Activated B cell treated with CpG ODN at 0.5 μM for 24 hours (primary cell): ENCODE measurements around the gene SPATA31D4. TPM values are rescaled to one million over a fixed set of nuclear protein-coding genes. Genes with fewer than 3 reads are reported as not detected.

Experiments used
- ATAC-seq: fragments of 200-7000 bp; cut with Tn5 transposase; one replicate; pipeline ENCODE4 v1.10.0; 2021; ENCODE audit warnings: low read depth, mild to moderate bottlenecking, moderate library complexity
- CTCF ChIA-PET: fragments of 350-600 bp; sonication (Branson Sonifier 250); formaldehyde crosslinking; loops from one replicate; lab custom pipeline; 2021; ENCODE audit warnings: antibody characterized with exemption; lab: Charles Lee
- POLR2A ChIA-PET: fragments of 350-600 bp; sonication (Branson Sonifier 250); formaldehyde crosslinking; loops from one replicate; lab custom pipeline; 2021; ENCODE audit warnings: antibody characterized with exemption; lab: Charles Lee
- DNase-seq: peaks from one replicate; pipeline ENCODE4 v3.0.0; 2022
- H3K27ac Mint-ChIP-seq: one replicate; pipeline ENCODE4 v1.8.0; 2020; ENCODE audit warnings: mixed read lengths
- H3K27me3 Mint-ChIP-seq: one replicate; pipeline ENCODE4 v1.8.0; 2021; ENCODE audit warnings: mixed read lengths
- H3K36me3 Mint-ChIP-seq: one replicate; pipeline ENCODE4 v1.8.0; 2021; ENCODE audit warnings: low read depth, mixed read lengths
- H3K4me1 Mint-ChIP-seq: one replicate; pipeline ENCODE4 v1.8.0; 2021; ENCODE audit warnings: mixed read lengths
- H3K4me3 Mint-ChIP-seq: one replicate; pipeline ENCODE4 v1.8.0; 2020; ENCODE audit warnings: mild to moderate bottlenecking, mixed read lengths
- H3K9me3 Mint-ChIP-seq: one replicate; pipeline ENCODE4 v1.8.0; 2020; ENCODE audit warnings: mixed read lengths
- CTCF ChIP-seq: fragments of 200-600 bp; IDR thresholded peaks from one replicate; pipeline ENCODE4 v1.8.0; 2022; ENCODE audit warnings: antibody characterized with exemption, mild to moderate bottlenecking
- intact Hi-C: fragments of 100-400 bp; cut with micrococcal nuclease; formaldehyde crosslinking; loops from one replicate; pipeline ENCODE4 v1.15.1; 2024
- total RNA-seq: library from RNA; stranded (reverse); gene quantifications from 2 replicates; pipeline ENCODE4 v1.2.3, GENCODE V29; 2022

SPATA31D4 gene
- total RNA-seq, 1 donor from 2014 or later: not detected

DNA sequence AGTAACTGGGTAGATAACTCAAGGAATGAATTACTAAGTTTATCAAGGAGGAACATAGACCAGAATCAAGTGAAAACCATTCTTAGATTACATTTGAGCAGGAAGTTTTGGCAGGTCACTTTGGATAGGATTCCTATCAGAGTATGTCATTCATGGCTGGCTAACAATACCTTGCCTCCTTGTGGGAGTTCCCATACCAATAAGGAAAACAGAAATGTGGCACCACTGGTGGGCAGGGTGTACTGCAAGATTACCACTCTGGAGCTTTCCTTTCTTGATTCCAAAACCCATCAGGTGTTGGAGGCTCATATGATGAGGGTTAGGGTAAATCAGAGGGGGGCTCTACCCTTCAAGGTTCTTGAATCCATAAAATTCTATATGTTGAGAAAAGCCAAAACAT lies 41.7 kb downstream of the SPATA31D4 start:
- intact Hi-C loops: no loop called here
- Mint-ChIP-seq H3K4me3 (no peak overlapping the region), H3K27ac (no peak overlapping the region), H3K27me3 (no peaks in the 10 kb centered on the region), H3K9me3 (peaks cover 7% of the 10 kb centered on the region), H3K4me1 (no peaks in the 10 kb centered on the region), H3K36me3 (no peaks in the 10 kb centered on the region)
- no peak for TF ChIP-seq CTCF
- ChIA-PET CTCF (no interaction called here), POLR2A (no interaction called here)
- DNase-seq (no peak), ATAC-seq (no peak)

DNA sequence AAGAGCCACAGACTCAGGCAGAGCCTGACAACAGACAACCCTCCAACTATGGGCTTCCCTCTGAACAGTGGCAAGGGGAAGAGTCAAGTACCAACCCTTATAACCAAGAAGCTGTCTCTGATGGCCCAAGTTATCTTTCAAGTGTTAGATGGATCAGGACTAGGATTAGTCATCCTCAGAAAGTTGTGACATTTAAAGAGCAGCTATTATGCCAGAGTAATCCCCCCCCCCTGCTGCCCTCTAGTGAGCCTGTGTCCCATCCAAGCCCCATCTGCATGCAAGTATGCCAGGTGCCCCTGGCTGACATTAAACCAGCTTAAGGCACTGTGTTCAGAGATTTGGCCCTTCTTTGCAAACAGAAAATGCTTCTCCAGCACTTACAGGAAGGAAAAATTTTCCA lies 43.5 kb downstream of the SPATA31D4 start:
- H3K36me3 Mint-ChIP-seq: no peaks in the 10 kb centered on the region

DNA sequence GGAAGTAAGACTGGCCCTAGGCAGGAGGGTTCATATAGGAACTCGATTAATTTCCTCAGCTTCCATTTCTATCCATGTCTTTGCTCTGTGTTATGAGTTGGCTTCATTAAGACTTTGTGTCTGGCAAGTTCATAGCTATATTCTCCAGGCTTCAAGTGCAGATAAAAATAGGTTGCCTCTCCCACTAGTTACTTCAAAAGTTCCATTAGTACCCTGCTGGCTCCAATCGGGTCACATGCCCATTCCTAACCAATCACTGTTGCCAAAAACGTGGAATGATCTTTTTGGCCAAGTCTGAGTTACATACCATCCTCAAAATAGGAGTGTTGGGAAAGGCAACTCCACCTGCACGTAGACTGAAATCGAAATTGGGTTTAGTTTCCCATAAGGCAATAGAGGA lies 46.5 kb downstream of the SPATA31D4 start:
- POLR2A ChIA-PET: no interaction called here
- H3K4me1 Mint-ChIP-seq: peaks cover 8% of the 10 kb centered on the region
- TF ChIP-seq CTCF: no peak
- peaks cover 9% of the 10 kb centered on the region for H3K9me3 Mint-ChIP-seq
- intact Hi-C loops: no loop called here
- H3K4me3 Mint-ChIP-seq: no peak overlapping the region
- ATAC-seq (no peak), DNase-seq (no peak)
- CTCF ChIA-PET: no interaction called here
- H3K27me3 Mint-ChIP-seq: no peaks in the 10 kb centered on the region
- H3K27ac Mint-ChIP-seq: no peak overlapping the region
- no peaks in the 10 kb centered on the region for H3K36me3 Mint-ChIP-seq

More for the DNA sequence above, 43.5 kb downstream of the SPATA31D4 start:
- no peak for TF ChIP-seq CTCF
- peaks cover 7% of the 10 kb centered on the region for H3K9me3 Mint-ChIP-seq
- POLR2A ChIA-PET: no interaction called here
- H3K4me1 Mint-ChIP-seq: no peaks in the 10 kb centered on the region
- intact Hi-C loops: no loop called here
- no peak overlapping the region for H3K27ac Mint-ChIP-seq
- no peaks in the 10 kb centered on the region for H3K27me3 Mint-ChIP-seq
- CTCF ChIA-PET: no interaction called here
- no peak for ATAC-seq
- DNase-seq: no peak
- no peak overlapping the region for H3K4me3 Mint-ChIP-seq

DNA sequence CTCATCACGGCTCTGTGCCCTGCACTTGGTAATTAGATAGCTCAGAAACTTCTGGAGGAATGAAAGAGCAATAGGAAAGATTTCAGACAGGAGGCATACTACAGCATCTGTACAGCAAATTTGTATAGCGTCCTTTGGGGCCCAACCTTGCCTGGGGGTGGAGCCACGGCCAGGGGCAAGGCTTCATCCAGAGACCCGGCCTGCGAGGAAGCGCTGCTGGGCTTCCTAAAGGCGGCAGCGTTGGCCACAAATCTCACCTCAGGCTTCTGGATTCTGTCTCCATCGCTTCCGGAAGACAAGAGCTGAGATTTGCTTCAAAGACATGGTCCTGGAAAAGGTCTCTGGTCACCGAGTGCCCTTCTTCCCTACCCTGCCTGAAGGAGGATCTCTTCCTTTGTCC lies 48.1 kb downstream of the SPATA31D4 start:
- no peak overlapping the region for H3K4me3 Mint-ChIP-seq
- CTCF ChIA-PET: no interaction called here
- intact Hi-C loops: no loop called here

GRCh38 chr9:81979196-81979595 lies 51.0 kb downstream of the SPATA31D4 start:
- CTCF ChIA-PET: no interaction called here

More for the DNA sequence above, 48.1 kb downstream of the SPATA31D4 start:
- H3K36me3 Mint-ChIP-seq: no peaks in the 10 kb centered on the region
- TF ChIP-seq CTCF: no peak
- H3K27ac Mint-ChIP-seq: no peak overlapping the region
- ATAC-seq: no peak
- no peaks in the 10 kb centered on the region for H3K27me3 Mint-ChIP-seq
- POLR2A ChIA-PET: no interaction called here
- peaks cover 9% of the 10 kb centered on the region for H3K9me3 Mint-ChIP-seq
- no peak for DNase-seq
- H3K4me1 Mint-ChIP-seq: peaks cover 10% of the 10 kb centered on the region

More at GRCh38 chr9:81979196-81979595, 51.0 kb downstream of the SPATA31D4 start:
- ATAC-seq (peak; percentile 31), DNase-seq (no peak)
- peaks cover 2% of the 10 kb centered on the region for H3K27me3 Mint-ChIP-seq
- H3K9me3 Mint-ChIP-seq: peaks cover 7% of the 10 kb centered on the region
- no peaks in the 10 kb centered on the region for H3K36me3 Mint-ChIP-seq
- no peak for TF ChIP-seq CTCF
- H3K27ac Mint-ChIP-seq: no peak overlapping the region
- peaks cover 22% of the 10 kb centered on the region for H3K4me1 Mint-ChIP-seq
- H3K4me3 Mint-ChIP-seq: no peak overlapping the region
- POLR2A ChIA-PET: no interaction called here
- intact Hi-C loops: loop anchor here (1.0 kb wide), 1 partner anchor 112 kb away; no protein-coding TSS in a partner anchor
